ES-I3 (cell line): ENCODE data around the gene GPX7.
"Not testable (repeated sequence)": the region's sequence is repeated elsewhere in the genome, so short reads cannot be mapped to it uniquely, and the experiment has no call there.

Source experiments
- H3K36me3 ChIP-seq: 2 replicates; pipeline ENCODE4 v1.6.1; 2013; ENCODE audit warnings: mild to moderate bottlenecking, low read length, control low read depth, moderate library complexity; ENCODE audit not compliant: insufficient read depth
- H3K4me1 ChIP-seq: 2 replicates; pipeline ENCODE4 v1.6.1; 2013; ENCODE audit warnings: mild to moderate bottlenecking, control low read depth, low read length; ENCODE audit not compliant: insufficient read depth
- H3K9ac ChIP-seq: 2 replicates; pipeline ENCODE4 v1.6.1; 2013; ENCODE audit warnings: low read depth, mild to moderate bottlenecking, low read length, moderate library complexity
- H3K9me3 ChIP-seq: 2 replicates; pipeline ENCODE4 v1.6.1; 2013; ENCODE audit warnings: mild to moderate bottlenecking, low read length, moderate library complexity; ENCODE audit not compliant: control insufficient read depth, insufficient read depth

The GPX7 gene

GRCh38 chr1:52574594-52574993 lies 27.6 kb upstream of the GPX7 start:
- H3K9me3 ChIP-seq = no peaks in the 10 kb centered on the region
- H3K4me1 ChIP-seq = no peaks in the 10 kb centered on the region
- H3K36me3 ChIP-seq = no peaks in the 10 kb centered on the region
- H3K9ac ChIP-seq = no peak overlapping the region

GRCh38 chr1:52576074-52576473 lies 26.1 kb upstream of the GPX7 start:
- no peaks in the 10 kb centered on the region for H3K4me1 ChIP-seq
- H3K9me3 ChIP-seq = no peaks in the 10 kb centered on the region
- no peak overlapping the region for H3K9ac ChIP-seq
- no peaks in the 10 kb centered on the region for H3K36me3 ChIP-seq

- H3K4me1 ChIP-seq, H3K9ac ChIP-seq, H3K36me3 ChIP-seq, H3K9me3 ChIP-seq: not testable (repeated sequence)
Measured at GRCh38 chr1:52578066-52578465, 24.1 kb upstream of the GPX7 start.

- no peaks in the 10 kb centered on the region for H3K9me3 ChIP-seq
- H3K4me1 ChIP-seq = no peaks in the 10 kb centered on the region
- no peaks in the 10 kb centered on the region for H3K36me3 ChIP-seq
- H3K9ac ChIP-seq = no peak overlapping the region
Measured at GRCh38 chr1:52579415-52579814, 22.8 kb upstream of the GPX7 start.

- no peaks in the 10 kb centered on the region for H3K9me3 ChIP-seq
- H3K36me3 ChIP-seq = no peaks in the 10 kb centered on the region
- H3K9ac ChIP-seq = no peak overlapping the region
- H3K4me1 ChIP-seq = no peaks in the 10 kb centered on the region
Measured at GRCh38 chr1:52580283-52580682, 21.9 kb upstream of the GPX7 start.

- no peaks in the 10 kb centered on the region for H3K9me3 ChIP-seq
- H3K36me3 ChIP-seq = no peaks in the 10 kb centered on the region
- no peak overlapping the region for H3K9ac ChIP-seq
- H3K4me1 ChIP-seq = no peaks in the 10 kb centered on the region
Measured at GRCh38 chr1:52582116-52582696, 20.0 kb upstream of the GPX7 start.

- Histone ChIP-seq H3K36me3 (no peaks in the 10 kb centered on the region), H3K4me1 (peaks cover 16% of the 10 kb centered on the region), H3K9ac (no peak overlapping the region)
Measured at GRCh38 chr1:52585474-52585873, 16.7 kb upstream of the GPX7 start.

GRCh38 chr1:52588027-52588426 lies 14.1 kb upstream of the GPX7 start:
- Histone ChIP-seq H3K36me3 (no peaks in the 10 kb centered on the region), H3K4me1 (peaks cover 16% of the 10 kb centered on the region), H3K9me3 (no peaks in the 10 kb centered on the region), H3K9ac (no peak overlapping the region)

More at GRCh38 chr1:52585474-52585873, 16.7 kb upstream of the GPX7 start:
- no peaks in the 10 kb centered on the region for H3K9me3 ChIP-seq

GRCh38 chr1:52588535-52588934 lies 13.6 kb upstream of the GPX7 start:
- H3K9ac ChIP-seq = no peak overlapping the region
- H3K4me1 ChIP-seq = peaks cover 16% of the 10 kb centered on the region
- no peaks in the 10 kb centered on the region for H3K9me3 ChIP-seq
- H3K36me3 ChIP-seq = no peaks in the 10 kb centered on the region

- Histone ChIP-seq H3K36me3 (no peaks in the 10 kb centered on the region), H3K9me3 (no peaks in the 10 kb centered on the region), H3K9ac (no peak overlapping the region), H3K4me1 (peaks cover 16% of the 10 kb centered on the region)
Measured at GRCh38 chr1:52590266-52590665, 11.9 kb upstream of the GPX7 start.

GRCh38 chr1:52592637-52593323 lies 9.4 kb upstream of the GPX7 start:
- Histone ChIP-seq H3K36me3 (no peaks in the 10 kb centered on the region), H3K9me3 (no peaks in the 10 kb centered on the region), H3K4me1 (peaks cover 16% of the 10 kb centered on the region), H3K9ac (no peak overlapping the region)

GRCh38 chr1:52593495-52593894 lies 8.7 kb upstream of the GPX7 start:
- Histone ChIP-seq H3K36me3 (no peaks in the 10 kb centered on the region), H3K9me3 (no peaks in the 10 kb centered on the region), H3K9ac (no peak overlapping the region), H3K4me1 (peaks cover 16% of the 10 kb centered on the region)

GRCh38 chr1:52595061-52595460 lies 7.1 kb upstream of the GPX7 start:
- Histone ChIP-seq H3K36me3 (no peaks in the 10 kb centered on the region), H3K4me1 (no peaks in the 10 kb centered on the region), H3K9ac (no peak overlapping the region), H3K9me3 (no peaks in the 10 kb centered on the region)

GRCh38 chr1:52597912-52598311 lies 4.3 kb upstream of the GPX7 start:
- H3K36me3 ChIP-seq = no peaks in the 10 kb centered on the region
- no peak overlapping the region for H3K9ac ChIP-seq
- H3K9me3 ChIP-seq = no peaks in the 10 kb centered on the region
- H3K4me1 ChIP-seq = peaks cover 8% of the 10 kb centered on the region

- no peak overlapping the region for H3K9ac ChIP-seq
- H3K9me3 ChIP-seq = no peaks in the 10 kb centered on the region
- H3K36me3 ChIP-seq = no peaks in the 10 kb centered on the region
- peaks cover 10% of the 10 kb centered on the region for H3K4me1 ChIP-seq
Measured at GRCh38 chr1:52598729-52599128, 3.4 kb upstream of the GPX7 start.
